Sigmoid colon (tissue), 4 donors: ENCODE results near the gene ANKRD50.

Experiments
- EP300 ChIP-seq, 4 donors: sonication (generic); formaldehyde crosslinking; IDR thresholded peaks; one replicate each; pipeline ENCODE4 v1.6.1; 2017; ENCODE audit warnings: antibody characterized with exemption in 4 of 4
- POLR2A ChIP-seq, 2 donors: fragments of 450-650 bp; IDR thresholded peaks; one replicate each; pipeline ENCODE4 v1.6.1; 2016; ENCODE audit warnings: antibody characterized with exemption in 2 of 2, mild to moderate bottlenecking in 2 of 2, moderate library complexity in 2 of 2
- POLR2AphosphoS5 ChIP-seq, 4 donors: sonication (generic); formaldehyde crosslinking; IDR thresholded peaks; one replicate each; pipeline ENCODE4 v1.6.1; 2017; ENCODE audit warnings: antibody characterized with exemption in 4 of 4
- TF ChIP-seq, protein P1 (sequence below), 4 experiments: fragments of 450-650 bp in 3 of 4; fragments of 200-600 bp in 1 of 4; IDR thresholded peaks; one replicate each; pipeline ENCODE4 v1.5.1; 2016 to 2019; ENCODE audit warnings: antibody characterized with exemption in 4 of 4, mild to moderate bottlenecking in 3 of 4, moderate library complexity in 2 of 4

DNA sequence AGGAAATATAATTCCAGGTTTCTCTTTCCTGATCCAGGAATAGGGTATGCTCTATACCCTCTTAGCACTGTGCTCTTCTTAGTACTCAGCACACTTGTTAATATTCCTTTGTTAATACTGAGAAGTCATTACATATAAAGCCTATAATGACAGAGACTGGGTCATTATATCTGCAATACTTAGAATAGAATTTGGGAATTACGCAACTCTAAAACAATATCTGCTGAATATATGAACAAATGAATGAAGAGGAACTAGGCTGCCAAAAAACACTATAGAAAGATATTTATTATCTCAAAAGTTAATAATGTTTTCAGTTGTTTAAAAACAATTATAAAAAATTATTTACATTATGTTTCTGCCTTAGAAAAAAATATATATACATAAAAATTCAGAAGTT, 36.4 kb upstream of the ANKRD50 start:
- TF ChIP-seq, protein P1, sequence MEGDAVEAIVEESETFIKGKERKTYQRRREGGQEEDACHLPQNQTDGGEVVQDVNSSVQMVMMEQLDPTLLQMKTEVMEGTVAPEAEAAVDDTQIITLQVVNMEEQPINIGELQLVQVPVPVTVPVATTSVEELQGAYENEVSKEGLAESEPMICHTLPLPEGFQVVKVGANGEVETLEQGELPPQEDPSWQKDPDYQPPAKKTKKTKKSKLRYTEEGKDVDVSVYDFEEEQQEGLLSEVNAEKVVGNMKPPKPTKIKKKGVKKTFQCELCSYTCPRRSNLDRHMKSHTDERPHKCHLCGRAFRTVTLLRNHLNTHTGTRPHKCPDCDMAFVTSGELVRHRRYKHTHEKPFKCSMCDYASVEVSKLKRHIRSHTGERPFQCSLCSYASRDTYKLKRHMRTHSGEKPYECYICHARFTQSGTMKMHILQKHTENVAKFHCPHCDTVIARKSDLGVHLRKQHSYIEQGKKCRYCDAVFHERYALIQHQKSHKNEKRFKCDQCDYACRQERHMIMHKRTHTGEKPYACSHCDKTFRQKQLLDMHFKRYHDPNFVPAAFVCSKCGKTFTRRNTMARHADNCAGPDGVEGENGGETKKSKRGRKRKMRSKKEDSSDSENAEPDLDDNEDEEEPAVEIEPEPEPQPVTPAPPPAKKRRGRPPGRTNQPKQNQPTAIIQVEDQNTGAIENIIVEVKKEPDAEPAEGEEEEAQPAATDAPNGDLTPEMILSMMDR (IDR thresholded peaks at IDR 0.05), result no peak
- TF ChIP-seq POLR2AphosphoS5 (IDR thresholded peaks at IDR 0.05) (no peak), POLR2A (IDR thresholded peaks at IDR 0.05) (no peak), EP300 (IDR thresholded peaks at IDR 0.05) (no peak)
